A549 (cell line): ENCODE data around the gene BPIFB4.

ENCODE experiments used
- ZC3H11A ChIP-seq: fragments of 450-650 bp; IDR thresholded peaks from 2 replicates; pipeline ENCODE4 v1.6.1; 2014; ENCODE audit warnings: antibody characterized with exemption, mild to moderate bottlenecking
- TF ChIP-seq, protein P1 (sequence below): fragments of >200 bp; sonication (Bioruptor Twin); formaldehyde crosslinking; IDR thresholded peaks from 3 replicates; pipeline ENCODE4 v1.5.1; 2016
- TF ChIP-seq, protein P2 (sequence below): IDR thresholded peaks from 2 replicates; pipeline ENCODE4 v1.6.1; 2012

DNA sequence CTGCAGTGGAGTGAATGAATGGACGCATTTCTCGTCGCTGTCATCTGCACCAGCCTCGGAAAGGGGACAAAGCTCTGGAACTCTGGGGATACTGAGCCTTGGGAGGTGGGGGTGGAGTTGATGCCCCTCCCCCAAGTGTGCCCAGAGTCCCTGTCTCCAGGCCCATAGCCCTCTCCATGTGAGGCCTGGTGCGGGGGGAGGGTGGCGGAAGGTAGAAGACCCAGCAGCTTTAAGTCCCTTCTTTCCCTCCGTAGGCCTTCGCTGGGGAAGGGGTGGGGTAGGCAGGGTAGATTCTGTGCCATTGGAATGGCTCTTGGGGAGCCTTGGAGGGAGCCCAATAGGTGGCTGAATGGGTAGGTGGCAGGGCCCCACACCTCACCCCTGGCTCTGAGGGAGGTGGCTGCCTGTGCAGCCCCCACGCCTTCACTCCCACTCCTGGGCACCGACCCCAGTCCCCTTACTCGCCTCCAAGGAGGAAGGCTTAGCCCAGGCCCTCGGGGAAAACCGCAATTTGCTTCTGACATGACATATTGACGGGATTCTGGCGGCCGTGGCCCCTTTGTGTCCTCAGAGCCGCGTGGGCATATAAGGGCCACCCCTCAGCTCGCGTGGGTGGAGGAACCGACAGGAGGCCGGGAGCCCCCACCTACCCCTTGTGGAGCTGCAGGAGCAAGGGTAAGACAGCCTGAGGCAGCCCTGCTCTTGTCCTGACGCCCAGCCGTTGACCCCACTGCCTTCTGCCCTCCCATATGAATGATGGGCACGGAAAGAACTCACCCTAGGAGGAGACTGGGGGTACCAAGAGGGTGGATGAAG, 25.9 kb upstream of the BPIFB4 start, which contains the start of gene BPIFB3:
- TF ChIP-seq, protein P1, sequence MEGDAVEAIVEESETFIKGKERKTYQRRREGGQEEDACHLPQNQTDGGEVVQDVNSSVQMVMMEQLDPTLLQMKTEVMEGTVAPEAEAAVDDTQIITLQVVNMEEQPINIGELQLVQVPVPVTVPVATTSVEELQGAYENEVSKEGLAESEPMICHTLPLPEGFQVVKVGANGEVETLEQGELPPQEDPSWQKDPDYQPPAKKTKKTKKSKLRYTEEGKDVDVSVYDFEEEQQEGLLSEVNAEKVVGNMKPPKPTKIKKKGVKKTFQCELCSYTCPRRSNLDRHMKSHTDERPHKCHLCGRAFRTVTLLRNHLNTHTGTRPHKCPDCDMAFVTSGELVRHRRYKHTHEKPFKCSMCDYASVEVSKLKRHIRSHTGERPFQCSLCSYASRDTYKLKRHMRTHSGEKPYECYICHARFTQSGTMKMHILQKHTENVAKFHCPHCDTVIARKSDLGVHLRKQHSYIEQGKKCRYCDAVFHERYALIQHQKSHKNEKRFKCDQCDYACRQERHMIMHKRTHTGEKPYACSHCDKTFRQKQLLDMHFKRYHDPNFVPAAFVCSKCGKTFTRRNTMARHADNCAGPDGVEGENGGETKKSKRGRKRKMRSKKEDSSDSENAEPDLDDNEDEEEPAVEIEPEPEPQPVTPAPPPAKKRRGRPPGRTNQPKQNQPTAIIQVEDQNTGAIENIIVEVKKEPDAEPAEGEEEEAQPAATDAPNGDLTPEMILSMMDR: no peak
- no peak for TF ChIP-seq ZC3H11A
- TF ChIP-seq, protein P2, sequence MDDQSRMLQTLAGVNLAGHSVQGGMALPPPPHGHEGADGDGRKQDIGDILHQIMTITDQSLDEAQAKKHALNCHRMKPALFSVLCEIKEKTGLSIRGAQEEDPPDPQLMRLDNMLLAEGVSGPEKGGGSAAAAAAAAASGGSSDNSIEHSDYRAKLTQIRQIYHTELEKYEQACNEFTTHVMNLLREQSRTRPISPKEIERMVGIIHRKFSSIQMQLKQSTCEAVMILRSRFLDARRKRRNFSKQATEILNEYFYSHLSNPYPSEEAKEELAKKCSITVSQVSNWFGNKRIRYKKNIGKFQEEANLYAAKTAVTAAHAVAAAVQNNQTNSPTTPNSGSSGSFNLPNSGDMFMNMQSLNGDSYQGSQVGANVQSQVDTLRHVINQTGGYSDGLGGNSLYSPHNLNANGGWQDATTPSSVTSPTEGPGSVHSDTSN: no peak
